Ishikawa (cell line): ENCODE results near the gene FLII.

Experiments used
- CEBPB ChIP-seq: IDR thresholded peaks from 2 replicates; pipeline ENCODE4 v1.6.1; 2012
- CREB1 ChIP-seq: IDR thresholded peaks from 2 replicates; pipeline ENCODE4 v1.6.1; 2012; ENCODE audit warnings: low read depth
- EGR1 ChIP-seq: IDR thresholded peaks from 2 replicates; pipeline ENCODE4 v1.6.1; 2012
- EP300 ChIP-seq: IDR thresholded peaks from 2 replicates; pipeline ENCODE4 v1.6.1; 2012; ENCODE audit warnings: borderline replicate concordance
- FOXM1 ChIP-seq: IDR thresholded peaks from 2 replicates; pipeline ENCODE4 v1.6.1; 2012; ENCODE audit warnings: low read depth, borderline replicate concordance
- MAX ChIP-seq: IDR thresholded peaks from 2 replicates; pipeline ENCODE4 v1.6.1; 2012
- NFIC ChIP-seq: IDR thresholded peaks from 2 replicates; pipeline ENCODE4 v1.6.1; 2012
- RAD21 ChIP-seq: IDR thresholded peaks from 2 replicates; pipeline ENCODE4 v1.6.1; 2012; ENCODE audit warnings: low read depth
- REST ChIP-seq: IDR thresholded peaks from 2 replicates; pipeline ENCODE4 v1.6.1; 2012; ENCODE audit warnings: low read depth, mild to moderate bottlenecking
- TAF1 ChIP-seq: IDR thresholded peaks from 2 replicates; pipeline ENCODE4 v1.6.1; 2012; ENCODE audit warnings: low read depth, mild to moderate bottlenecking
- TCF12 ChIP-seq: IDR thresholded peaks from 2 replicates; pipeline ENCODE4 v1.6.1; 2012; ENCODE audit warnings: low read depth
- TEAD4 ChIP-seq: IDR thresholded peaks from 2 replicates; pipeline ENCODE4 v1.6.1; 2012
- USF1 ChIP-seq: IDR thresholded peaks from 2 replicates; pipeline ENCODE4 v1.6.1; 2012
- YY1 ChIP-seq: IDR thresholded peaks from 2 replicates; pipeline ENCODE4 v1.6.1; 2012; ENCODE audit warnings: low read depth
- ZBTB7A ChIP-seq: IDR thresholded peaks from 2 replicates; pipeline ENCODE4 v1.6.1; 2012; ENCODE audit warnings: low read depth

The FLII gene

GRCh38 chr17:18270046-18270931, 11.8 kb upstream of the FLII start:
- TF ChIP-seq TEAD4 (no peak), USF1 (no peak), RAD21 (no peak), ZBTB7A (no peak), YY1 (no peak), MAX (no peak), EGR1 (no peak), CREB1 (no peak), REST (no peak), NFIC (no peak), TCF12 (no peak), FOXM1 (no peak), CEBPB (no peak), EP300 (no peak)

- TF ChIP-seq RAD21: no peak
- no peak for TF ChIP-seq NFIC
- TF ChIP-seq TCF12: no peak
- TF ChIP-seq TAF1: no peak
- no peak for TF ChIP-seq MAX
- no peak for TF ChIP-seq EGR1
- TF ChIP-seq REST: no peak
- TF ChIP-seq YY1: no peak
- no peak for TF ChIP-seq USF1
- no peak for TF ChIP-seq TEAD4
- TF ChIP-seq CEBPB: no peak
- TF ChIP-seq ZBTB7A: no peak
These were observed 9.6 kb upstream of the FLII start for GRCh38 chr17:18267927-18268711.

- TF ChIP-seq RAD21 (no peak), USF1 (no peak), REST (no peak), CEBPB (no peak), TAF1 (no peak), MAX (no peak), CREB1 (no peak), TEAD4 (no peak), YY1 (no peak), NFIC (no peak), TCF12 (no peak), ZBTB7A (no peak), EGR1 (no peak), FOXM1 (no peak)
These were observed 8.8 kb upstream of the FLII start for GRCh38 chr17:18267366-18267765.
